Karpas-422 (cell line): ENCODE results near the gene PSMB4. TPM values are rescaled to one million over a fixed set of nuclear protein-coding genes. Genes with fewer than 3 reads are reported as not detected.
"Not testable (repeated sequence)": the region's sequence is repeated elsewhere in the genome, so short reads cannot be mapped to it uniquely, and the experiment has no call there.

Source experiments
- DNase-seq: peaks from one replicate; pipeline ENCODE4 v3.0.0-alpha.2; 2015
- H2AFZ ChIP-seq: fragments of 200-600 bp; sonication (generic); 2 replicates; pipeline ENCODE4 v1.6.1; 2014; ENCODE audit warnings: antibody characterized with exemption, low read length, mixed read lengths
- H3K27ac ChIP-seq: fragments of 200-600 bp; sonication (generic); 2 replicates; pipeline ENCODE4 v1.5.1; 2014; ENCODE audit warnings: mild to moderate bottlenecking, low read length, moderate library complexity
- H3K27me3 ChIP-seq: fragments of 200-600 bp; sonication (generic); 2 replicates; pipeline ENCODE4 v1.6.1; 2014; ENCODE audit warnings: low read length, mixed read lengths
- H3K36me3 ChIP-seq: fragments of 200-600 bp; sonication (generic); 2 replicates; pipeline ENCODE4 v1.6.1; 2014; ENCODE audit warnings: low read length, mixed read lengths; ENCODE audit not compliant: insufficient read depth
- H3K4me1 ChIP-seq: fragments of 200-600 bp; sonication (generic); 2 replicates; pipeline ENCODE4 v1.6.1; 2014; ENCODE audit warnings: mild to moderate bottlenecking, low read length, mixed read lengths
- H3K4me2 ChIP-seq: fragments of 200-600 bp; sonication (generic); 2 replicates; pipeline ENCODE4 v1.6.1; 2014; ENCODE audit warnings: low read length, low read depth, mild to moderate bottlenecking; ENCODE audit not compliant: poor library complexity, severe bottlenecking
- H3K4me3 ChIP-seq: fragments of 200-600 bp; sonication (generic); 2 replicates; pipeline ENCODE4 v1.5.1; 2014; ENCODE audit warnings: mild to moderate bottlenecking, antibody characterized with exemption, low read length, mixed read lengths
- H3K79me2 ChIP-seq: fragments of 200-600 bp; sonication (generic); 2 replicates; pipeline ENCODE4 v1.6.1; 2014; ENCODE audit warnings: mild to moderate bottlenecking, low read length, mixed read lengths
- H3K9ac ChIP-seq: fragments of 200-600 bp; sonication (generic); 2 replicates; pipeline ENCODE4 v1.6.0; 2014; ENCODE audit warnings: low read length
- H3K9me2 ChIP-seq: fragments of 200-600 bp; sonication (generic), shearing (Covaris generic); replicated peaks from 2 replicates; pipeline ENCODE4 v1.6.0; 2014; ENCODE audit warnings: mild to moderate bottlenecking, low read length, moderate library complexity; ENCODE audit not compliant: insufficient read depth
- H3K9me3 ChIP-seq: fragments of 300-700, 200-600 bp; sonication (generic); 2 replicates; pipeline ENCODE4 v1.6.1; 2014; ENCODE audit warnings: low read length, mixed read lengths
- H4K20me1 ChIP-seq: fragments of 200-600 bp; sonication (generic); 2 replicates; pipeline ENCODE4 v1.6.1; 2014; ENCODE audit warnings: mild to moderate bottlenecking, antibody characterized with exemption, low read length, low read depth; ENCODE audit not compliant: insufficient read depth
- total RNA-seq: library from RNA; depleted of rRNA; stranded (reverse); fragments of >200 nt; shearing (Covaris generic); gene quantifications from 2 replicates; pipeline ENCODE4 v1.2.3, GENCODE V29; 2014; ENCODE audit warnings: low replicate concordance

Gene PSMB4
- total RNA-seq, 1 experiment from 2014 or later = 346 TPM

- Histone ChIP-seq H3K9ac (no peak overlapping the region), H3K27me3 (no peaks in the 10 kb centered on the region), H3K27ac (no peak overlapping the region), H3K4me2 (no peak overlapping the region), H2AFZ (no peak overlapping the region), H3K9me3 (no peaks in the 10 kb centered on the region), H3K4me3 (no peak overlapping the region), H3K9me2 (no peaks in the 10 kb centered on the region), H4K20me1 (no peaks in the 10 kb centered on the region), H3K79me2 (no peaks in the 10 kb centered on the region), H3K36me3 (no peaks in the 10 kb centered on the region), H3K4me1 (peaks cover 9% of the 10 kb centered on the region)
- DNase-seq = no peak
Observed at GRCh38 chr1:151373196-151373595, 26.2 kb upstream of the PSMB4 start.

GRCh38 chr1:151377150-151377884 is 22.1 kb upstream of the PSMB4 start:
- DNase-seq = no peak
- Histone ChIP-seq H3K9me3 (no peaks in the 10 kb centered on the region), H3K36me3 (no peaks in the 10 kb centered on the region), H3K27ac (no peak overlapping the region), H3K4me3 (no peak overlapping the region), H3K4me2 (no peak overlapping the region), H3K9ac (no peak overlapping the region), H2AFZ (no peak overlapping the region), H3K9me2 (no peaks in the 10 kb centered on the region), H4K20me1 (no peaks in the 10 kb centered on the region), H3K79me2 (no peaks in the 10 kb centered on the region), H3K4me1 (no peaks in the 10 kb centered on the region), H3K27me3 (no peaks in the 10 kb centered on the region)

- Histone ChIP-seq H4K20me1 (no peaks in the 10 kb centered on the region), H3K4me1 (no peaks in the 10 kb centered on the region), H3K9me2 (no peaks in the 10 kb centered on the region), H3K9me3 (no peaks in the 10 kb centered on the region), H3K27ac (no peak overlapping the region), H3K4me2 (no peak overlapping the region), H3K36me3 (no peaks in the 10 kb centered on the region), H2AFZ (0 out of 2 replicates have a peak overlapping the region, but pooled peaks have one; percentile 43), H3K4me3 (no peak overlapping the region), H3K79me2 (no peaks in the 10 kb centered on the region), H3K27me3 (no peaks in the 10 kb centered on the region), H3K9ac (no peak overlapping the region)
- DNase-seq = no peak
Observed at GRCh38 chr1:151384584-151384983, 14.8 kb upstream of the PSMB4 start.

- Histone ChIP-seq H3K27me3 (no peaks in the 10 kb centered on the region), H3K9me2 (no peaks in the 10 kb centered on the region), H3K27ac (no peak overlapping the region), H2AFZ (no peak overlapping the region), H4K20me1 (no peaks in the 10 kb centered on the region), H3K9ac (no peak overlapping the region), H3K4me1 (no peaks in the 10 kb centered on the region), H3K36me3 (no peaks in the 10 kb centered on the region), H3K79me2 (no peaks in the 10 kb centered on the region), H3K4me2 (no peak overlapping the region), H3K4me3 (no peak overlapping the region), H3K9me3 (no peaks in the 10 kb centered on the region)
- no peak for DNase-seq
Observed at GRCh38 chr1:151386002-151386401, 13.4 kb upstream of the PSMB4 start.

- DNase-seq, H3K9ac ChIP-seq, H3K9me3 ChIP-seq, H3K9me2 ChIP-seq, H3K79me2 ChIP-seq, H3K36me3 ChIP-seq, H3K27me3 ChIP-seq, H3K4me3 ChIP-seq, H3K4me1 ChIP-seq, H3K4me2 ChIP-seq, H2AFZ ChIP-seq, H3K27ac ChIP-seq, H4K20me1 ChIP-seq: not testable (repeated sequence)
Observed at GRCh38 chr1:151390221-151391078, 8.9 kb upstream of the PSMB4 start.

GRCh38 chr1:151391079-151391563 is 8.3 kb upstream of the PSMB4 start:
- no peak overlapping the region for H3K4me2 ChIP-seq
- H3K36me3 ChIP-seq = no peaks in the 10 kb centered on the region
- H4K20me1 ChIP-seq = no peaks in the 10 kb centered on the region
- H3K9ac ChIP-seq = no peak overlapping the region
- H3K27me3 ChIP-seq = no peaks in the 10 kb centered on the region
- no peaks in the 10 kb centered on the region for H3K9me2 ChIP-seq
- no peaks in the 10 kb centered on the region for H3K9me3 ChIP-seq
- no peak overlapping the region for H2AFZ ChIP-seq
- no peak for DNase-seq
- H3K27ac ChIP-seq = no peak overlapping the region
- no peaks in the 10 kb centered on the region for H3K4me1 ChIP-seq
- H3K79me2 ChIP-seq = no peaks in the 10 kb centered on the region
- no peak overlapping the region for H3K4me3 ChIP-seq

GRCh38 chr1:151393583-151393982 is 5.8 kb upstream of the PSMB4 start:
- no peak overlapping the region for H3K4me2 ChIP-seq
- no peak overlapping the region for H3K27ac ChIP-seq
- no peaks in the 10 kb centered on the region for H3K36me3 ChIP-seq
- no peaks in the 10 kb centered on the region for H3K9me3 ChIP-seq
- DNase-seq = no peak
- H3K4me1 ChIP-seq = no peaks in the 10 kb centered on the region
- no peak overlapping the region for H2AFZ ChIP-seq
- H3K9ac ChIP-seq = no peak overlapping the region
- no peak overlapping the region for H3K4me3 ChIP-seq
- H3K9me2 ChIP-seq = no peaks in the 10 kb centered on the region
- no peaks in the 10 kb centered on the region for H4K20me1 ChIP-seq
- no peaks in the 10 kb centered on the region for H3K79me2 ChIP-seq
- H3K27me3 ChIP-seq = no peaks in the 10 kb centered on the region

- H3K27ac ChIP-seq, H3K9me3 ChIP-seq, H3K9me2 ChIP-seq, H3K9ac ChIP-seq, DNase-seq, H3K4me3 ChIP-seq, H2AFZ ChIP-seq, H3K4me2 ChIP-seq, H3K27me3 ChIP-seq: not testable (repeated sequence)
- Histone ChIP-seq H3K4me1 (peaks cover 16% of the 10 kb centered on the region), H4K20me1 (peaks cover 15% of the 10 kb centered on the region; the same call in 1 of the 2 replicates), H3K79me2 (peaks cover 20% of the 10 kb centered on the region), H3K36me3 (peaks cover 13% of the 10 kb centered on the region)
Observed at GRCh38 chr1:151396265-151396664, 3.1 kb upstream of the PSMB4 start.
